Measurements from ENCODE around the gene ADCY2.

Gene ADCY2

DNA sequence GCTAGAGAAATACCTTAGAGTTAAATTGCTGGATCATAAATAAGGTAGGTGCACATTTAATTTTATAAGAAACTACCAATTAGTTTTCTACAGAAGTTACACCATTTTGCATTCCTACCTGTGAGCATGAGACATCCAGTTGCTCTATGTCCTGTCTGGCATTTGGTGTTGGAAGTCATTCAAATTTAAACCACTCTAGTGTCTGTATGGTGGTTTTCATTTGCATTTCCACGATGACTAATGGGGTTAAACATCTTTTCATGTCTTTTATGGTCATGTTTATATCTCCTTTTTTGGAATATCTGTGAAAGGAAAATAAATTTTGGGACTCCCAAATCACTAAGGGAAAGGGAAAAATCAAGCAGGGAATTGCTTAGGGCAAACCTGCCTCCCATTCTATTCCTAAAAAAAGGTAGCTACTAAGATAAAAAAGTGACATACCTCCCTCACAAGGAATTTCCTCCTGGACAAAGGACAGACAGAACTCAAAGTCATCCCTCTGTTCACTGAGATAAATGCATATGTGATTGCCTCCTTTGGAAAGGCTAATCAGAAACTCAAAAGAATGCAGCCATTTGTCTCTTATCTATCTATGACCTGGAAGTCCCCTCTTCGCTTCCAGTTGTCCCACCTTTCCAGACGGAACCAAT, 31.6 kb upstream of the ADCY2 start:
- peak overlapping the region; percentile 46 for H3K27ac ChIP-seq (ENCODE audit: low read depth, low read length)
- DNase-seq: peak; percentile 34
- no peak overlapping the region for H4K5ac ChIP-seq (ENCODE audit: low read length)
- no peaks in the 10 kb centered on the region for H3K27me3 ChIP-seq (ENCODE audit: insufficient read depth, low read length, poor library complexity)
- peaks cover 4% of the 10 kb centered on the region for H3K4me1 ChIP-seq (ENCODE audit: control insufficient read depth, low read depth, low read length)
- H3K18ac ChIP-seq (ENCODE audit: low read length): no peak overlapping the region
- no peak overlapping the region for H2BK120ac ChIP-seq (ENCODE audit: low read depth, low read length)
- H3K9ac ChIP-seq (ENCODE audit: low read length): no peak overlapping the region
- H3K79me1 ChIP-seq (ENCODE audit: low read length): no peaks in the 10 kb centered on the region
- no peaks in the 10 kb centered on the region for H3K79me2 ChIP-seq (ENCODE audit: control insufficient read depth, insufficient read depth, low read length)
- H3K4me2 ChIP-seq (ENCODE audit: low read length): no peak overlapping the region
- H3K23ac ChIP-seq (ENCODE audit: low read length): no peak overlapping the region
- no peak overlapping the region for H3K4ac ChIP-seq (ENCODE audit: low read depth, low read length)
- no peak overlapping the region for H3K4me3 ChIP-seq (ENCODE audit: low read length)
- no peak overlapping the region for H4K8ac ChIP-seq (ENCODE audit: low read depth, low read length)
- no peaks in the 10 kb centered on the region for H3K36me3 ChIP-seq (ENCODE audit: control insufficient read depth, insufficient read depth, low read length)
- no peak overlapping the region for H2BK15ac ChIP-seq (replicated peaks; ENCODE audit: low read depth)
- H2BK5ac ChIP-seq (ENCODE audit: low read length): no peak overlapping the region
- H3K56ac ChIP-seq (ENCODE audit: low read length): no peak overlapping the region
- H2AK5ac ChIP-seq (ENCODE audit: low read length): no peak overlapping the region
- no CpG with 5 or more reads among the region's 3 CpGs for WGBS (ENCODE audit: extremely low coverage, insufficient coverage, low lambda C conversion rate)

GRCh38 chr5:7367780-7368179, 28.2 kb upstream of the ADCY2 start:
- Histone ChIP-seq H3K9ac (ENCODE audit: low read length) (no peak overlapping the region), H3K36me3 (ENCODE audit: control insufficient read depth, insufficient read depth, low read length) (no peaks in the 10 kb centered on the region)
- no CpG with 5 or more reads among the region's 4 CpGs for WGBS (ENCODE audit: extremely low coverage, insufficient coverage, low lambda C conversion rate)

DNA sequence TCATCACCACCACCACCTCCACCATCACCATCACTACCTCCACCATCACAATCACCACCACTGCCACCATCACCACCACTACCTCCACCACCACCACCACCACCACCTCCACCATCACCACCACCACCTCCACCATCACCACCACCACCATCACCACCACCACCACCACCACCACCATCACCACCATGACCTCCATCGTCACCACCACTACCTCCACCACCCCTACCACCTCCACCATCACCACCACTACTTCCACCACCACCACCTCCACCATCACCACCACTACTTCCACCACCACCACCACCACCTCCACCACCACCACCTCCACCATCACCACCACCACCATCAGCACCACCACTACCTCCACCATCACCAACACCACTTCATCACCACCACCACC, 23.5 kb upstream of the ADCY2 start:
- no peaks in the 10 kb centered on the region for H3K79me2 ChIP-seq (ENCODE audit: control insufficient read depth, insufficient read depth, low read length)
- no peak overlapping the region for H3K23ac ChIP-seq (ENCODE audit: low read length)
- no peak overlapping the region for H2AK5ac ChIP-seq (ENCODE audit: low read length)
- no peak overlapping the region for H2BK5ac ChIP-seq (ENCODE audit: low read length)
- no peak for DNase-seq
- no peak overlapping the region for H3K56ac ChIP-seq (ENCODE audit: low read length)
- no peak overlapping the region for H3K18ac ChIP-seq (ENCODE audit: low read length)
- H3K4ac ChIP-seq (ENCODE audit: low read depth, low read length): no peak overlapping the region
- H3K9ac ChIP-seq (ENCODE audit: low read length): no peak overlapping the region
- H3K4me1 ChIP-seq (ENCODE audit: control insufficient read depth, low read depth, low read length): no peaks in the 10 kb centered on the region
- H4K5ac ChIP-seq (ENCODE audit: low read length): no peak overlapping the region
- no peaks in the 10 kb centered on the region for H3K79me1 ChIP-seq (ENCODE audit: low read length)
- H2BK120ac ChIP-seq (ENCODE audit: low read depth, low read length): no peak overlapping the region
- no peak overlapping the region for H3K27ac ChIP-seq (ENCODE audit: low read depth, low read length)
- no peak overlapping the region for H2BK15ac ChIP-seq (replicated peaks; ENCODE audit: low read depth)
- H3K4me3 ChIP-seq (ENCODE audit: low read length): no peak overlapping the region
- H4K8ac ChIP-seq (ENCODE audit: low read depth, low read length): no peak overlapping the region
- H3K4me2 ChIP-seq (ENCODE audit: low read length): no peak overlapping the region
- no CpG with 5 or more reads among the region's 1 CpG for WGBS (ENCODE audit: extremely low coverage, insufficient coverage, low lambda C conversion rate)
- no peaks in the 10 kb centered on the region for H3K27me3 ChIP-seq (ENCODE audit: insufficient read depth, low read length, poor library complexity)
- no peaks in the 10 kb centered on the region for H3K36me3 ChIP-seq (ENCODE audit: control insufficient read depth, insufficient read depth, low read length)

More at GRCh38 chr5:7367780-7368179, 28.2 kb upstream of the ADCY2 start:
- H3K23ac ChIP-seq (ENCODE audit: low read length): no peak overlapping the region
- H2BK120ac ChIP-seq (ENCODE audit: low read depth, low read length): no peak overlapping the region
- no peak overlapping the region for H2AK5ac ChIP-seq (ENCODE audit: low read length)
- H3K27me3 ChIP-seq (ENCODE audit: insufficient read depth, low read length, poor library complexity): no peaks in the 10 kb centered on the region
- H2BK15ac ChIP-seq (replicated peaks; ENCODE audit: low read depth): no peak overlapping the region
- H3K18ac ChIP-seq (ENCODE audit: low read length): no peak overlapping the region
- H3K27ac ChIP-seq (ENCODE audit: low read depth, low read length): no peak overlapping the region
- no peaks in the 10 kb centered on the region for H3K79me1 ChIP-seq (ENCODE audit: low read length)
- DNase-seq: no peak
- H4K5ac ChIP-seq (ENCODE audit: low read length): no peak overlapping the region
- peaks cover 3% of the 10 kb centered on the region for H3K4me1 ChIP-seq (ENCODE audit: control insufficient read depth, low read depth, low read length)
- H3K4me3 ChIP-seq (ENCODE audit: low read length): no peak overlapping the region
- H3K79me2 ChIP-seq (ENCODE audit: control insufficient read depth, insufficient read depth, low read length): no peaks in the 10 kb centered on the region
- H3K4ac ChIP-seq (ENCODE audit: low read depth, low read length): no peak overlapping the region
- H3K56ac ChIP-seq (ENCODE audit: low read length): no peak overlapping the region
- no peak overlapping the region for H4K8ac ChIP-seq (ENCODE audit: low read depth, low read length)
- H3K4me2 ChIP-seq (ENCODE audit: low read length): no peak overlapping the region
- H2BK5ac ChIP-seq (ENCODE audit: low read length): no peak overlapping the region

DNA sequence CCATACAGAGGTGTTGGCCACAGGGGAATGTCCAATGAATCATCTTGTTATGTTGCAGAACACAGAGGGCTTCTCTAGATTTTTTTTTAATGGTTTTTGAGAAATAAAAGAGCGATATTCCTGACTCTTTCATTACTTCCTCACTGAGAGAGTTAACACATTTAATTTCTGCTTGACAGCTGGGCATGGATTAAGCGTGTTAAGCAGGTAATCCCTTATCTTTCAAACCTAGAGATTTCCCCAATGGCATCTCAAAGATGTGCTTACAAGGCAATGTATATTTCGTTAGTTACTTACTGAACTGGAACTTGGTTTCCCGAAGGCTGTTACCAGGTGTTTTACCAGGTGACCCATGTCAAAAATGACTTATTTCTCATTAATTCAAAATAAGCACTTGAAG, 21.8 kb upstream of the ADCY2 start:
- H3K18ac ChIP-seq (ENCODE audit: low read length): no peak overlapping the region
- H4K8ac ChIP-seq (ENCODE audit: low read depth, low read length): no peak overlapping the region
- H2BK5ac ChIP-seq (ENCODE audit: low read length): no peak overlapping the region
- no peak overlapping the region for H3K23ac ChIP-seq (ENCODE audit: low read length)
- no peak overlapping the region for H3K9ac ChIP-seq (ENCODE audit: low read length)
- H3K36me3 ChIP-seq (ENCODE audit: control insufficient read depth, insufficient read depth, low read length): no peaks in the 10 kb centered on the region
- no peak overlapping the region for H2AK5ac ChIP-seq (ENCODE audit: low read length)
- no peak overlapping the region for H3K56ac ChIP-seq (ENCODE audit: low read length)
- H3K4me1 ChIP-seq (ENCODE audit: control insufficient read depth, low read depth, low read length): no peaks in the 10 kb centered on the region
- H3K79me1 ChIP-seq (ENCODE audit: low read length): no peaks in the 10 kb centered on the region
- H3K79me2 ChIP-seq (ENCODE audit: control insufficient read depth, insufficient read depth, low read length): no peaks in the 10 kb centered on the region
- no peak overlapping the region for H2BK15ac ChIP-seq (replicated peaks; ENCODE audit: low read depth)
- H2BK120ac ChIP-seq (ENCODE audit: low read depth, low read length): no peak overlapping the region
- no CpG with 5 or more reads among the region's 4 CpGs for WGBS (ENCODE audit: extremely low coverage, insufficient coverage, low lambda C conversion rate)
- no peak overlapping the region for H4K5ac ChIP-seq (ENCODE audit: low read length)
- DNase-seq: no peak
- H3K4me2 ChIP-seq (ENCODE audit: low read length): no peak overlapping the region
- no peak overlapping the region for H3K27ac ChIP-seq (ENCODE audit: low read depth, low read length)
- H3K4me3 ChIP-seq (ENCODE audit: low read length): no peak overlapping the region
- H3K27me3 ChIP-seq (ENCODE audit: insufficient read depth, low read length, poor library complexity): no peaks in the 10 kb centered on the region
- no peak overlapping the region for H3K4ac ChIP-seq (ENCODE audit: low read depth, low read length)

DNA sequence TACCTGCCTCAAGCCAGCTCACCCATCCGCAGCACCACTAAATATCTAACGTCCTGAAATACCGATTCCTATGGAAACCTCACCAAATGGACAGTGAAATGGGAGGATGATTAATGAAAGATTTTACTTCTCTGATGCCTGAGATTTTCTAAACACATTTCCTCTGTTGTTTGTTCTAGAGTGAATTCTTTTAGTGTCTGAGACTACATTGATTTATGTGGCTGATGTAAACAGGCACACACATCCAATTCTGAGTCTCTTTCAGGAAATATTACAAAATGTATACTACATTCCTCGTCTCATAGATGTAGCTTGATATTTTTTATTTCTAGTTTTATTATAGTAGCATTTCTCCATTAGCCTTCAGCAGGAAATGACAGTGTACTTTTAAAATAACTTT, 20.5 kb upstream of the ADCY2 start:
- no peaks in the 10 kb centered on the region for H3K27me3 ChIP-seq (ENCODE audit: insufficient read depth, low read length, poor library complexity)
- no peak overlapping the region for H3K4me3 ChIP-seq (ENCODE audit: low read length)
- no peak overlapping the region for H3K9ac ChIP-seq (ENCODE audit: low read length)
- H2BK5ac ChIP-seq (ENCODE audit: low read length): no peak overlapping the region
- H3K56ac ChIP-seq (ENCODE audit: low read length): no peak overlapping the region
- DNase-seq: no peak
- WGBS (ENCODE audit: extremely low coverage, insufficient coverage, low lambda C conversion rate): no CpG with 5 or more reads among the region's 4 CpGs
- no peak overlapping the region for H2AK5ac ChIP-seq (ENCODE audit: low read length)
- no peak overlapping the region for H3K4ac ChIP-seq (ENCODE audit: low read depth, low read length)
- H3K23ac ChIP-seq (ENCODE audit: low read length): no peak overlapping the region
- H3K4me1 ChIP-seq (ENCODE audit: control insufficient read depth, low read depth, low read length): no peaks in the 10 kb centered on the region
- no peak overlapping the region for H3K4me2 ChIP-seq (ENCODE audit: low read length)
- no peaks in the 10 kb centered on the region for H3K79me2 ChIP-seq (ENCODE audit: control insufficient read depth, insufficient read depth, low read length)
- H4K5ac ChIP-seq (ENCODE audit: low read length): no peak overlapping the region
- H3K79me1 ChIP-seq (ENCODE audit: low read length): no peaks in the 10 kb centered on the region
- H2BK120ac ChIP-seq (ENCODE audit: low read depth, low read length): no peak overlapping the region
- no peaks in the 10 kb centered on the region for H3K36me3 ChIP-seq (ENCODE audit: control insufficient read depth, insufficient read depth, low read length)
- no peak overlapping the region for H2BK15ac ChIP-seq (replicated peaks; ENCODE audit: low read depth)
- no peak overlapping the region for H3K18ac ChIP-seq (ENCODE audit: low read length)
- no peak overlapping the region for H3K27ac ChIP-seq (ENCODE audit: low read depth, low read length)
- no peak overlapping the region for H4K8ac ChIP-seq (ENCODE audit: low read depth, low read length)

GRCh38 chr5:7376871-7377270, 19.1 kb upstream of the ADCY2 start:
- H2BK120ac ChIP-seq (ENCODE audit: low read depth, low read length): no peak overlapping the region

More at GRCh38 chr5:7376871-7377270, 19.1 kb upstream of the ADCY2 start:
- DNase-seq: no peak
- Histone ChIP-seq H3K4ac (ENCODE audit: low read depth, low read length) (no peak overlapping the region), H3K23ac (ENCODE audit: low read length) (no peak overlapping the region), H3K56ac (ENCODE audit: low read length) (no peak overlapping the region), H2BK5ac (ENCODE audit: low read length) (no peak overlapping the region), H3K27me3 (ENCODE audit: insufficient read depth, low read length, poor library complexity) (no peaks in the 10 kb centered on the region), H3K79me1 (ENCODE audit: low read length) (no peaks in the 10 kb centered on the region), H3K9ac (ENCODE audit: low read length) (no peak overlapping the region), H3K18ac (ENCODE audit: low read length) (no peak overlapping the region), H3K79me2 (ENCODE audit: control insufficient read depth, insufficient read depth, low read length) (no peaks in the 10 kb centered on the region), H3K27ac (ENCODE audit: low read depth, low read length) (no peak overlapping the region), H3K36me3 (ENCODE audit: control insufficient read depth, insufficient read depth, low read length) (no peaks in the 10 kb centered on the region), H4K5ac (ENCODE audit: low read length) (no peak overlapping the region), H3K4me1 (ENCODE audit: control insufficient read depth, low read depth, low read length) (no peaks in the 10 kb centered on the region), H3K4me2 (ENCODE audit: low read length) (no peak overlapping the region), H2AK5ac (ENCODE audit: low read length) (no peak overlapping the region), H2BK15ac (replicated peaks; ENCODE audit: low read depth) (no peak overlapping the region), H3K4me3 (ENCODE audit: low read length) (no peak overlapping the region), H4K8ac (ENCODE audit: low read depth, low read length) (no peak overlapping the region)
- WGBS (ENCODE audit: extremely low coverage, insufficient coverage, low lambda C conversion rate): no CpG with 5 or more reads among the region's 3 CpGs

Measured in mesendoderm (in vitro differentiated cells).